ENCODE measurements around the gene SGPP2.

DNA sequence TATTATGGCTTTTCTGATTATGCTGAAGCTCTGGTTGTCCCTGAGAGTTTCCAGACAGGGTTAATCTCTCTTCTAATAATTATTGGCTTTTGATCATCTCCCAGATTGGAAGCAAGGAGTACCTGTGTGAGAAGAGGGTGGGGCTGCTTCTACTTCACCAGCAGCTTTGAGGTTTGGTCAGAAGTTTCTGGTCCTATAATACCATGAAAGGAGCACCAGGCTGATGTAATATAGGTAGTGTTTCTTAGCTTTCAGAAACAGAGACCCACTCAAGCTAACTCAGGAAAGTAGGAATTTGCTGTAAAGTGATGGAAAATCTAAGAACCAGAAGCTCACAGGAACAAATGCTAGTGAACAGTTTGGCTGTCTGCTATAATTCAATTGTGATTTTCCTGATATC is 57.6 kb downstream of the SGPP2 start:
- TF ChIP-seq, protein P1, sequence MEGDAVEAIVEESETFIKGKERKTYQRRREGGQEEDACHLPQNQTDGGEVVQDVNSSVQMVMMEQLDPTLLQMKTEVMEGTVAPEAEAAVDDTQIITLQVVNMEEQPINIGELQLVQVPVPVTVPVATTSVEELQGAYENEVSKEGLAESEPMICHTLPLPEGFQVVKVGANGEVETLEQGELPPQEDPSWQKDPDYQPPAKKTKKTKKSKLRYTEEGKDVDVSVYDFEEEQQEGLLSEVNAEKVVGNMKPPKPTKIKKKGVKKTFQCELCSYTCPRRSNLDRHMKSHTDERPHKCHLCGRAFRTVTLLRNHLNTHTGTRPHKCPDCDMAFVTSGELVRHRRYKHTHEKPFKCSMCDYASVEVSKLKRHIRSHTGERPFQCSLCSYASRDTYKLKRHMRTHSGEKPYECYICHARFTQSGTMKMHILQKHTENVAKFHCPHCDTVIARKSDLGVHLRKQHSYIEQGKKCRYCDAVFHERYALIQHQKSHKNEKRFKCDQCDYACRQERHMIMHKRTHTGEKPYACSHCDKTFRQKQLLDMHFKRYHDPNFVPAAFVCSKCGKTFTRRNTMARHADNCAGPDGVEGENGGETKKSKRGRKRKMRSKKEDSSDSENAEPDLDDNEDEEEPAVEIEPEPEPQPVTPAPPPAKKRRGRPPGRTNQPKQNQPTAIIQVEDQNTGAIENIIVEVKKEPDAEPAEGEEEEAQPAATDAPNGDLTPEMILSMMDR (conservative IDR thresholded peaks at IDR 0.05; ENCODE audit: low read length), result no peak
- no peak for TF ChIP-seq EZH2phosphoT487 (IDR thresholded peaks at IDR 0.05; ENCODE audit: borderline replicate concordance, low read depth, low read length)
